NCI-H510A treated with DMSO at 0.1 percent for 48 hours (cell line): ENCODE results near the gene HOXA2.

ENCODE experiments used
- DNase-seq: peaks from one replicate; lab custom pipeline; 2025; lab: John Stamatoyannopoulos, UW

HOXA2 gene

DNA sequence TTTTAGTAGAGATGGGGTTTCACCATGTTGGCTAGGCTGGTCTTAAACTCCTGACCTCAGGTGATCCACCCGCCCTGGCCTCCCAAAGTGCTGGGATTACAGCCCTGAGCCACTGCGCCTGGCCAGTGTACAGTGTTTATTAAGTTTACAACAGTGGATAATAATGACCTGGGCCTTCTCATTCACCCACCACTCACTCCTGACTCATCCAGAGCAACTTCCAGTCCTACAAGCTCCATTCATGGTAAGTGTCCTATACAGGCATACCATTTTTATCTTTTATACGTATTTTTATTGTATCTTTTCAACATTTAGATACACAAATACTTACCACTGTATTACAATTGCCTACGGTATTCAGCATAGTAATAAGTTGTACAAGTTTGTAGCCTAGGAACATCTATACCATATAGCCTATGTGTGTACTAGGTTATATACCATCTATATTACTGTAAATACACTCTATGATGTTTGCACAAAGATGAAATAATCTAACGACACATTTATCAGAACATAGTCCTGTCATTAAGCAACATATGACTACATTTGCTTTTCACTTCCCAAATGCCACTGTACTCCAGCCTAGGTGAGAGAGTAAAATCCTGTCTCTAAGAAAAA, 23.8 kb downstream of the HOXA2 start:
- DNase-seq: no peak

DNA sequence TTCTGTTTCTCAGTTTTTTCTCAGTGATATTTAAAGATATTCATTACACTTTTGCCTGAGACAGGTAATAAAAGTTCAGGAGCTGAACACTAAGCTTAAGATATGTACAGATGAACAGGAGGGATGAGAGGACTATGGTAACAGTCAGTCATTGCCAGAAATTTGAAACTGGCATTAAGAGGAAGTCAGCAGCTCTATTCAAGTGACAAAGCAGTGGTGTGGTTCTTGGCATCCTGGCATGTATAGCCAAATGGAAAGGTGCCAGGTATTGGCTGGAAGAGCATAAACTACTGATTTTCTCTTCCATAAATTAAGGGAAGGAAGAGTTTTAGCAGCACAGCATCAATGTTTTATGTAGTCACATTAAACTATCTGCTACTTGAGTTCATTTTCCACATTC, 29.4 kb downstream of the HOXA2 start:
- DNase-seq: no peak

DNA sequence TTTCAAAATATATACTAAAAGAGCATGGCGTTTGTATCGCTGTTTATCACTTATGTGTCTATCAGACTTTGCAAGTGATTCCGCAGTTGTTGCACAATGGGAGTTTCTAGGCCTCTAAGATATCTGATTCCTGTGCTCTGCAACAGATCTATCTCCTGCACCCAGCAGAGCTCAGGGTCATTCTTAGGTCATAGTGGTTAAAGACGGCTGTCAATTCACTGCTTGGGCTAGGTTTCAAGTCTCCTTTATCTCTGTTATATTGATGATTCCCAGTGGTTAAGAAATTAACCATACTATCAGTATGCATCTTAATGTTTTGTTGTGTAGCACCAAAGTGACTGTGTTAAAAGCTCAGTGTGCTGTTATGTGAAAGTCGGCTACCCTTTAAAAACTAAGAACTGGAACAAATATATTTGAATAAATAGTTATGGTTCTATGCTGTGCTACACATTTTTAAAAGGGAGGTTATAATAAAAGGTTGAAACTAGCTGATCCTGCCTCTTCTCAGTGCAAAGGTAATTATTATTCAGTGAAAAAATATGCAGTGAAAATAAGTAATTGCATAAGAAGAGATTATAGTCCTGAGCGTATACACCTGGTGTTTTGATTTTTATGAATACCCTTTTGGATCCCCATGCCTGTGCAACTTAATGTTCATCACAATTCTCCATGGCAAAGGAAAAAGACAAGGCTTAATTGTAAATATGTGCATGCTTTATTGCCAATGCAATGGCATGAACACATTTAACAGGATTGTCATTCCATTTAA, 30.7 kb downstream of the HOXA2 start:
- DNase-seq: no peak

DNA sequence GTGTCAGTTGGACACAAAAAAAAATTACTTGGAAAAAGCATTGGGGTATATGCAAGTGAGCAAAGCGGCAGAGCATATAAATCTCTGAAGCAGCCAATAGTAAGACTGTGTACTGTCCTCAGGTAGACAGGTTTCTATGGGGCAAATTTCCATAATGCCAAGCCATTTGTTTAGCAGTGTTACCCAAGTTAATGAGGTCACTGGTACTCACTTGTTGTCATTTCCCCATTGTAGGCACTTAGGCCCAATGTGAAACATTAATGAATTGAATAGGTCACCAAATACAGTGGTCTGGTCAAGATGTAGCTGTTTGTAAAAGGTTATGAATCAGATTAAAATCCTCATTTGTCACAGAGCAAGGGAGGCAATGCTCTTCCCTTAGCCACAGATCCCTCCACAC, 34.2 kb downstream of the HOXA2 start:
- no peak for DNase-seq

DNA sequence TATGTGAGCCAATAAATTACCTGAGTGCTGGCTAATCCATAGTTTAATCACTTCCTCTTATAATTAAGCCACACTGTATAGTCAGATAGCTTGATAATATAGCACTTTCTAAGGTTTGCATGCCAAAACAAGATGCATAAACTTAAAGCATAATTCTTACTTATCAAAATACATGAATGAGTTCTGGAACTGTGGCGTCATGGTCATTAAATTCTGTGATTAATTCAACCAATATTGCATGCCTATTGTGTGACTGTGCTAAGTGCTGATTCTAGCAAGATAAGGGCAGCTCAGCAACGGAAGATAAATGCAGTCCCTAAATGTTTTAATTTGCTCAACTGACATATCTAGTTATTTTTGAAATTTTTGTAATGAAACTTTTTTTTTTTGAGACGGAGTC, 36.3 kb downstream of the HOXA2 start:
- DNase-seq: no peak

DNA sequence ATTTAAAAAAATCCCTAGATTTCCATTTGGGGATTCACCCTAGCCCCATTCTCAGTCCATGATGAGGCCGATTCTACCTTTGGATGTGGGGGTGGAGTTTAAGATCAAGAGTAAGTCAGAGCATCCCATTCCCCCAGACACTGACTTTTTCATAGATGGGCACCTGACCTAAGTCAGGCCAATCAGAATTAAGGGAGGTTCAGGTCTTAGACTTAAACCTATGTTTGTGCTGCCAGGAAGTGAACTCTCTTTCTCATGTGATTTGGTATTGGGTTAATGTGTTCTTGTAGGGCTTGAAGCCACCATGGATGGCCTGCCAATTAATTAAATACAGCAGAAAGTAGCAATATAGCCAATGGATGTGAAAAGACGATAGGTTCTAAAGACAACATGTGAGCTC, 36.8 kb downstream of the HOXA2 start:
- DNase-seq: no peak

DNA sequence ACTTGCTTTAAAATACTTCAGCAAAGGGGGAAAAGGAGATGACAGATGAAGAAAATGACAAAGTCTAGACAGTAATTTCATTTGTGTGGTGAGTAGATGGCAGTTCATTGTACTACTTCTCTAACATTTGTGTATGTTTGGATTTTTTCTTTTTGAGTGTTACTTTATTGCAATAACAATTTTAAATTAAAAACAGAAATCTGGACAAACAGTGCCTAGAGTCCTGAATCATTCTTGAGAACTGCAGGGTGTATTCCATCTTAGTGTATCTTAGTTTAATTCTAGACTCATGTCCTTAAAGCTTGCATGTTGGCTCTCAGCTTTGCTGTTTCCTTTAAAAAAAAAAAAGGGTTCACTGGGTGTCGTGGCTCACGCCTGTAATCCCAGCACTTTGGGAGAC, 37.8 kb downstream of the HOXA2 start:
- no peak for DNase-seq

DNA sequence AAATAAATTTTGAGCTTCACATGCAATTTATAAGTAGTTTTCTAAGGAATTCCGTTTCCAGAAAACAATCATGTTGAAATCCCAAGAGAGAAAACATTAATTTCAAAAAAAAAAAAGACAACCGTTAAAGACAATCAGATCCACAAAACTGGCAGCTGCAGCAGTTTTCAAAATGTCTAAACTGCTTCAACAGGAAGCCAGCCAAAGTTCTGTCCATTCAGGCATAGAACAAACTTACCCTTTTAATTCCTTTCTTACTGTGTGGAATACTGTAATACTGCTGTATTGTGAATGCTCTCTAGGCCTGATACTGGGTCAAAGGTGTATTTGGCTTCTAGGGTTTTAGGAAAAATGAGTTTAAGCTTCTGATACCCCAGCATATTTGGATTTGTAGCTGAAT, 38.3 kb downstream of the HOXA2 start:
- DNase-seq: no peak

DNA sequence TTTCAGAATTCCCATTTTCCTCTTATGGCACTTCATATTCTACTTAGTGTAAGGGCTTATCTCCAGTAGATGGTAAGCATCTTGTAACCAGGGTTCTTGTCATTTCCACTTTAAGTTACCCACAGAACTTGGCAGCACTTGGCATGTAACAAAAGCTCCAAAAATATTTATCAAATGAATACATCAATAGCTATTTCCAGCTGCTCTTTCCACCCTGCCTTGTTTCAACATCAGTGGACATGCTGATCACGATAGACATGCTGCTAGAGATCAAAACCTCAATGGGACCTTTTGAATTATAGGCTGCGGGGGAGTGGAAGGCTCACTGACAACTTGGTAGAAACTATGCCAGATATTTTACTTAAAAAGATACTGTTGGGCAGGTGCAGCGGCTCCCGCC, 39.5 kb downstream of the HOXA2 start:
- DNase-seq: no peak

DNA sequence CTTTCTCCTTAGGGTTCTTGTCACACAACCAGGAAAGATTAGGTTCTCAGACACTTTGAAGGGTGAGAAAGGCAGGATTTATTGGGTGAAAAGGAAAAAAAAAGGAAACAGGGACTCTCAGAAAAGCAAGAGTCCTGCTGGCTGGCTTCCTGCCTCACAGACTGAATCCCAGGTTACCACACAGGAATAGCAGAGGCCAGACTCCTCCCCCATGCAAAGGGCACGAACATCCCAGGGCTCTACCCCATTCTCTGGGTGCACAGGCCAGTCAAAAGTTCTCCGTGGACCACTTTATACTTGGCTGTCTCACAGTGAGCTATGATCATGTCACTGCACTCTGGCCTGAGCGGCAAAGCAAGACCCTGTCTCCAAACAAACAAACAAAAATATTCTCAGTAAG, 49.3 kb downstream of the HOXA2 start:
- no peak for DNase-seq

DNA sequence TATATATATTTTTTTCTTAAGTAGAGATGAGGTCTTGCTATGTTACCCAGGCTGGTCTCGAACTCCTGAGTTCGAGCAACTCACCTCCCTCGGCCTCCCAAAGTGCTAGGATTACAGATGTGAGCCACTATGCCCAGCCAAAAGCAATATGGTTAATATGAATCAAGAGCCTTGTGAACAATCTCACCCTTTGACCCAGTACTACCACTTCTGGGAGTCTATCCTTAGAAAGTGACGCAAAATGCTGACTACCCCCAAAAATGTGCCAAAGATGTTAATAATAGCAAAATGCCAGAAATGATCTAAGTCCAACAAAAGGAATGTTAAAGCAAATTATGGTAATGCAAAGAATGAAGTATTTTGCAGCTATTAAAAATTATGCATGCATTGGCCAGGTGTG, 51.0 kb downstream of the HOXA2 start:
- no peak for DNase-seq
